Ishikawa (cell line): ENCODE results near the gene NOL12.

ENCODE experiments used
- CEBPB ChIP-seq: IDR thresholded peaks from 2 replicates; pipeline ENCODE4 v1.6.1; 2012
- CREB1 ChIP-seq: IDR thresholded peaks from 2 replicates; pipeline ENCODE4 v1.6.1; 2012; ENCODE audit warnings: low read depth
- EGR1 ChIP-seq: IDR thresholded peaks from 2 replicates; pipeline ENCODE4 v1.6.1; 2012
- EP300 ChIP-seq: IDR thresholded peaks from 2 replicates; pipeline ENCODE4 v1.6.1; 2012; ENCODE audit warnings: borderline replicate concordance
- FOXM1 ChIP-seq: IDR thresholded peaks from 2 replicates; pipeline ENCODE4 v1.6.1; 2012; ENCODE audit warnings: low read depth, borderline replicate concordance
- MAX ChIP-seq: IDR thresholded peaks from 2 replicates; pipeline ENCODE4 v1.6.1; 2012
- NFIC ChIP-seq: IDR thresholded peaks from 2 replicates; pipeline ENCODE4 v1.6.1; 2012
- RAD21 ChIP-seq: IDR thresholded peaks from 2 replicates; pipeline ENCODE4 v1.6.1; 2012; ENCODE audit warnings: low read depth
- REST ChIP-seq: IDR thresholded peaks from 2 replicates; pipeline ENCODE4 v1.6.1; 2012; ENCODE audit warnings: low read depth, mild to moderate bottlenecking
- TAF1 ChIP-seq: IDR thresholded peaks from 2 replicates; pipeline ENCODE4 v1.6.1; 2012; ENCODE audit warnings: low read depth, mild to moderate bottlenecking
- TCF12 ChIP-seq: IDR thresholded peaks from 2 replicates; pipeline ENCODE4 v1.6.1; 2012; ENCODE audit warnings: low read depth
- TEAD4 ChIP-seq: IDR thresholded peaks from 2 replicates; pipeline ENCODE4 v1.6.1; 2012
- YY1 ChIP-seq: IDR thresholded peaks from 2 replicates; pipeline ENCODE4 v1.6.1; 2012; ENCODE audit warnings: low read depth
- ZBTB7A ChIP-seq: IDR thresholded peaks from 2 replicates; pipeline ENCODE4 v1.6.1; 2012; ENCODE audit warnings: low read depth
- TF ChIP-seq, protein P1 (sequence below): IDR thresholded peaks from 2 replicates; pipeline ENCODE4 v1.6.1; 2012

Gene NOL12

GRCh38 chr22:37716708-37717107 is 30.6 kb downstream of the NOL12 start:
- TF ChIP-seq NFIC (no peak), FOXM1 (no peak), REST (no peak), EP300 (no peak), TCF12 (no peak), RAD21 (no peak)

- no peak for TF ChIP-seq FOXM1
- TF ChIP-seq TCF12 = no peak
- no peak for TF ChIP-seq RAD21
- TF ChIP-seq, protein P1, sequence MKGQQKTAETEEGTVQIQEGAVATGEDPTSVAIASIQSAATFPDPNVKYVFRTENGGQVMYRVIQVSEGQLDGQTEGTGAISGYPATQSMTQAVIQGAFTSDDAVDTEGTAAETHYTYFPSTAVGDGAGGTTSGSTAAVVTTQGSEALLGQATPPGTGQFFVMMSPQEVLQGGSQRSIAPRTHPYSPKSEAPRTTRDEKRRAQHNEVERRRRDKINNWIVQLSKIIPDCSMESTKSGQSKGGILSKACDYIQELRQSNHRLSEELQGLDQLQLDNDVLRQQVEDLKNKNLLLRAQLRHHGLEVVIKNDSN = no peak
- TF ChIP-seq CEBPB = no peak
- TF ChIP-seq ZBTB7A = no peak
- no peak for TF ChIP-seq TEAD4
Observed at GRCh38 chr22:37725551-37726240, 39.6 kb downstream of the NOL12 start.

GRCh38 chr22:37726241-37726887 is 40.2 kb downstream of the NOL12 start:
- TF ChIP-seq TCF12 (no peak), EP300 (no peak), RAD21 (no peak)
- TF ChIP-seq, protein P1 = no peak

GRCh38 chr22:37728620-37729019 is 42.5 kb downstream of the NOL12 start:
- TF ChIP-seq NFIC = no peak
- TF ChIP-seq FOXM1 = no peak
- TF ChIP-seq MAX = no peak
- no peak for TF ChIP-seq EGR1
- no peak for TF ChIP-seq CREB1
- TF ChIP-seq CEBPB = no peak
- no peak for TF ChIP-seq ZBTB7A
- no peak for TF ChIP-seq TEAD4
- no peak for TF ChIP-seq YY1
- TF ChIP-seq TAF1 = no peak
- TF ChIP-seq RAD21 = no peak
- no peak for TF ChIP-seq EP300
- no peak for TF ChIP-seq REST
- TF ChIP-seq TCF12 = no peak

GRCh38 chr22:37731804-37732471 is 45.8 kb downstream of the NOL12 start:
- TF ChIP-seq ZBTB7A (no peak), EGR1 (no peak), TCF12 (no peak), TAF1 (no peak), CEBPB (no peak), MAX (no peak), NFIC (no peak), FOXM1 (no peak), CREB1 (no peak), REST (no peak), YY1 (no peak), TEAD4 (no peak), RAD21 (no peak), EP300 (no peak)
- TF ChIP-seq, protein P1 = no peak
